GM21619 (cell line): ENCODE results near the gene ATP6V1G1.
A peak's percentile ranks its signal among the peaks of the same experiment; 100 is the strongest.

Experiments
- ATAC-seq: cut with Tn5 transposase; IDR thresholded peaks from one replicate; pipeline ENCODE4 v1.9.1; 2021; ENCODE audit not compliant: unreplicated experiment

ATP6V1G1 gene

GRCh38 chr9:114611516-114612271, 24.1 kb downstream of the ATP6V1G1 start:
- peak; percentile 30 for ATAC-seq

GRCh38 chr9:114612272-114612923, 24.8 kb downstream of the ATP6V1G1 start:
- no peak for ATAC-seq

DNA sequence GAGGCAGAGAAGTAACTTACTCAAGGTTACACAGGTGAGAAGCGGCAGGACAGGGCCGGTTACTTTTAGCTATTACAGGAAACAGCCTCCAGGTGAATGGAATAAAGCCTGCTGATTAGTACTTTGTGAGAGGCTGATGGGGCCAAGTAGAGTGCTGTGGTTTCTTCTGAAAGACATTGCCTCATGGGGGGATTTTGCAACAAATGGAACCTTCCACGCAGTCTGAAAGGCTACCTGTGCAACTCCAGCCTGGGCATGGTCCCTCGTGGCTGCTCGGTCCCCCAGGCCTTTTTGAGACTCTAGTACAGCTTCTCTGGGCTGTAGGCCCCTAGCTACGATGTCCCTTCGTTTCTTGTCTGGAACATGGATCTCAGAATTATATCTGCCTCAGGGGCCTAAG, 25.5 kb downstream of the ATP6V1G1 start:
- no peak for ATAC-seq

GRCh38 chr9:114613919-114614318, 26.4 kb downstream of the ATP6V1G1 start:
- ATAC-seq = no peak

DNA sequence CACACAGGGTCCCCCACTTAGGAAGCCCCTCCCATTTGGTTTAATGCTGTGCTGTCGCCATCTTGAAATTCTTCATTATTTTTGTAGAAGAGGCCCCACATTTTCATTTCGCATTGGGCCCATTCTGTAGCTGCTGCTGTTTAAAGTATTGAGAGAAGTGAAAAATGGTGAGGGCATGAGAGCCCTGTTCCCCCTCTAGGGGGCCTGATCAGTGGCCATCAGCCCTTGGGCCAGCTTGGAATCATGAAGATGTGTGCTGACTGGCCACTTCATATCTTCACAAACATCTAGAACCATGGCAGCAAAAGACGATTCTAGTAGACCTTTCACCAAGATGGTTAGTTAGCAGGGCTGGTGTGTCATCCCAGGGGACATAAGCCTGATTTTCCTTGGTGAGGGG, 26.8 kb downstream of the ATP6V1G1 start:
- ATAC-seq = no peak

DNA sequence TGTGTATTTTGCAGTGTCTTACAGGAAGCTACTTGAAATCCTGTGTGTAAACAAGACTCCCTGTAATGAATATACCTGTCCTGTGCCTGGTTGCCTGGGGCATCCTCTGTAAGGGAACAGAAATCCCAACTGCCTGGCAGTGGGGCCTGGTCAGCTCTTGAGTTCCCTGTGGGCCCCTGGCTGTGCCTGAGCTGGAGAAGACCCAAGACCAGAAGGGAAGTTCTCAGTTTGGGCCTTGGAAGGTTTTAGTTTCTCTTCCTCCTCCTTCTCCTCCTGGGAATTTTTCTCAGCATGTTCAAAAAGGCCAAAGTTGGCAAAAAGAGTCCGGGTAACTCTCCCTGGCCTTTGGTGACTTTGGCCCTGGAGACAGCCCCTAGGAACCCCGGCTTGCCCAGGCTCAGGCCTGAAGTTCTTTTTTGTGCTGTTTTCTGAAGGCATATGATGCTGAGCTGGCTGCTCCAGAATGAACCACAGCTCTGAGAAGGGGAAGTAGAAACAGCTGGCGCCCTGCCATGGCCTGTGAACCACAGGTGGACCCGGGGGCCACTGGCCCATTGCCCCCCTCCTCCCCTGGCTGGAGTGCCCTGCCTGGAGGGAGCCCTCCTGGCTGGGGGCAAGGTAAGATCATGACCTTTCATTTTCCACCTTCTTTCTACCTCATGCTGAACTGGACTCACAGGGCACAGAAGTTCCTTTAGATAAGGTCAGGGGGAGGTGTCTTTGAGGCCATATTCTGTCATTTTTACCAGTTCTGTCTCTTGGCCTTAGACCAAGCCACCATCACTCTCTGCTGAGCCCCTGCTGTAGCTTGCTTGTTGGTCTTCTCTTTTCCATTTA, 29.3 kb downstream of the ATP6V1G1 start:
- ATAC-seq = peak; percentile 65

DNA sequence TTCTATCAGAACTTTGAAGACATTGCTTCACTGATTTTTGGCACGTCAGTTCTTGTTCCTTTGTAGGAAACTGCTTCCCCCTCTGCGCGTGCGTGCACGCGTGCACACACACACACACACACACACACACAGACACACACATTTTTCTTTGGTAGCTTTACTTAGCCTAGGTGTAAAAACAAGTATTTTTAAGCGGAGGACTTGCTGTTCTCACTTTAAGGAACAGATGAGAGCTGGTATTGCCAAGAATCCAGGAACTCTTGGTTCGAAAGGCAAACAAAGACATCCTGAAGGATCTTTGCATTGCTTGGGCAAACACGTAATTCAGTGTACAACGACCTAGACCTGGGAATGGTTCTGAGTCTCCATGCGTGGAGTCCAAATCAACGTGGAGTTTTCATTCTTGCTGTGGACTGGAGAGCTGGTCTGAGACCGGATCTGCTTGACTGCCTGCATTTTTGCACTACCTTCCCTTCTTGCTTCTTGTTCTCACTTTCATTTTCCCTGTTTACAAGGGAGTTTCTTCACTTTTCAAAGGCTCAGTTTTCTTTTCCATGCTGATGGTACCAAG, 31.7 kb downstream of the ATP6V1G1 start:
- ATAC-seq = peak; percentile 50

DNA sequence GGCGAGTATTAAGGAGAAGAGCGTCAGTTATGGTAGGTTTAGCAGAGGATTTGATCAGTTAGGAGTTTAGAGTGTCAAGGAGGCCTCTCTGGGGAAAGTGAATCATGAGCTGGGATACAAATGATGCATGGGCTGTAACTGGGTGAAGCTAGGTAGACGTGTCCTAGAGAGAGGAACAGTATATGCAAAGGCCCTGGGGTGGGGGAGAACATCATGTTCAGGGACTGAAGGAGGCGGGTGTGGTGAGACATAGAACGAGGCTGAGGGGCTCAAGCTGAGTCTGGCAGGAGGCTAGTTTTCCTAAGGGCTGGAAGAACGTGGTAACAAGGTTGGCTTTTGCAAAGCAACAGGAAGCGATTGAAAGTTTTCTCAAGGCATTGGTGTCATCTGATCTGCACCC, 34.0 kb downstream of the ATP6V1G1 start:
- ATAC-seq = no peak

- ATAC-seq = no peak
Observed at GRCh38 chr9:114621975-114622609, 34.5 kb downstream of the ATP6V1G1 start.

GRCh38 chr9:114624677-114625076, 37.1 kb downstream of the ATP6V1G1 start:
- ATAC-seq = no peak

GRCh38 chr9:114626415-114627020, 38.9 kb downstream of the ATP6V1G1 start:
- ATAC-seq = no peak

GRCh38 chr9:114627553-114627952, 40.0 kb downstream of the ATP6V1G1 start:
- ATAC-seq = no peak

DNA sequence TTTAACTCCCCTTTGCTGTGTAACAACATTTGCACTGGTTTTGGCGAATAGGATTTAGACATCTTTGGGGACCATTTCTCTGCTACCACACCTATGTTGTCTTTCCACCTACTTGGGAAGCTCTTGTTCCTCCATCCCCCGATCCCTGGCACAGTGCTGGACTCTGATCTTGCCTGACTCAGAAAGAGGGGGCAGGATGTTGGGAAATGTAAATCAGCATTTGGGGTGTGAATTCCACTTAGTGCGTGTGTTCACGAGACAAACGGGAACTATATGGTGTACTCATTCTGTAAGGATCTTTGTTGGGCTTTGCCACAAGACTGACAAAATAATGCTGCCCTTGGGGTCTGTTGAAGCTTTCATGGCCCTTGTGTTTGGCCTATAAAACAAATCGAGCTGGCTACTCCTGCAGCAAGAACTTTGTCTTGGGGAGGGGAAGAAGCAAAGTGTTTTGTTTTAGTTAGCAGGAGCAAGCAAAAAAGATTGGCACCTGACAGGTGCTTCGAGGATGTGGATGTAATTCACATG, 42.1 kb downstream of the ATP6V1G1 start:
- ATAC-seq = no peak

GRCh38 chr9:114631166-114631565, 43.6 kb downstream of the ATP6V1G1 start:
- no peak for ATAC-seq

DNA sequence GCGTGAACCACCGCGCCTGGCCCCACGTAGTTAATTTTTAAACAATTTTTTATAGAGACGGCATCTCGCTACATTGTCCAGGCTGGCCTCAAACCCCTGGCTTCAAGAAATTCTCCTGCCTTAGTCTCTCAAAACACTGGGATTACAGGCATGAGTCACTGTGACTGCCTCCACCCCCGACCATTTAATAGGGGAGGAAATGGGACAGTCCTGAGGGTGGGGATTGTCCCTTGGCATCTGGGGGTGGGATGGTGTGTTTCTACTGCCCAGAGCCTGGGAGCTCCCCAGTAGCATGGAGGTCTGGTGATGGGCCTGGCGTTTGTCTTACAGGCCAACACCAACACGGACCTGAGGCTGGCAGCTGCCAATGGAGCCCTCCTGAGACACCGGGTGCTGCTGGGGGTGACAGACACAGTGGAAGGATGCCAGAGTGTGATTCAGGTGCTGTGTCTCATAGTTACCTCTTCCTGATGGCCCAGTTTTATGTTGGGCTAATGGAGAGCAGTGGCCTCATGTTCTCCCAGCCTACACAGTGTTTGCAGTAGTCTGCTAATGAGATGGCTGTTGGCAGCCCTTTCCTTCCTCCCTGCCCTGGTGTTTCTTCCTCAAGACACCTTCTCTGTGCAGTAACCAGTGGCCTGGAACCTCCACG, 46.0 kb downstream of the ATP6V1G1 start:
- no peak for ATAC-seq

GRCh38 chr9:114634387-114634786, 46.8 kb downstream of the ATP6V1G1 start:
- no peak for ATAC-seq

- no peak for ATAC-seq
Observed at GRCh38 chr9:114638404-114638803, 50.8 kb downstream of the ATP6V1G1 start.

DNA sequence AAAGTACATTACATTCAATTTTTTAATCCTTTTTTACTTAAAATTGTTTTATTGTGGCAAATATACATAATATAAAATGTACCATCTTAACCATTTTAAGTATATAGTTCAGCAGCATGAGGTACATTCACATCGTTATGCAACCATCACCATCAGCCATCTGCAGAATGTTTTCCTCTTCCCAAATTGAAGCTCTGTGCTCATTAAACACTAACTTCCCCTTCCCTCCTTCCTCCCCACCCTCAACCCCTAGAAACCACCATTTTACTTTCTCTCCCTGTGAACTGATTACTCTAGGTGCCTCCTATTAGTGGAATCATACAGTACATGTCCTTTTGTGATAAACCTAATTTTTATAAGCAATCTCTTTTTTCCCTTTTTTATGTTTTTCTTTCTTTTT, 54.4 kb downstream of the ATP6V1G1 start:
- no peak for ATAC-seq

GRCh38 chr9:114643001-114643400, 55.4 kb downstream of the ATP6V1G1 start:
- no peak for ATAC-seq

DNA sequence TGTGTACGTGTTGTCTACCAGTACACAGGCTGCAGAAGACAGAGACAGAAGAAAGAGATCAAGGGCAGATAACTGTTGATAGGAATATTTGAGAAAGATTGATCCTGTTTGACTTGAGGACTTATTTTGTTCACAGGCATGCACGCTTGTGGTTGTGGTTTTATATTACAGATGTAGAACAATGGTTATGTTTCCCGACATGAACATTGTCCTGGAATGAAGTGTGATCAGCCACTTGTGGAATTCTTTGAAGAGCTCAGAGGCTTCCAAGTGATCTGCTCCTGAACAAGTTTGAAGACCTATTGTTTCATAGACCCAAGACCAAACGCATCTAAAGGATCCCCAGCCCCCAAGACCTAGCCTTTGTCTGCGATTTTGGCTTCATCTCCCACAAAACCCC, 56.3 kb downstream of the ATP6V1G1 start:
- ATAC-seq = no peak
